Activated CD4-positive, alpha-beta T cell treated with anti-CD3 and anti-CD28 coated beads, Interleukin-2, amount 50 U/mL, for 24 hours (primary cell): ENCODE results near the gene MICALL2.

Experiments
- DNase-seq, 2 donors: peaks; one replicate each; pipeline ENCODE4 v3.0.0-alpha.2; 2020; ENCODE audit warnings: low read depth in 1 of 2, low spot score in 1 of 2

The MICALL2 gene

GRCh38 chr7:1458683-1459511 is at the start of gene MICALL2:
Gene MICALL2, minus strand, starts transcription at chr7:1459470. Its CDS starts 144 bp downstream, at chr7:1459326.
- no peak for DNase-seq

- DNase-seq, result no peak
These were observed 49.0 kb upstream of the MICALL2 start for GRCh38 chr7:1508277-1508758.

GRCh38 chr7:1505731-1506550 is 46.7 kb upstream of the MICALL2 start:
- no peak for DNase-seq

GRCh38 chr7:1503816-1504775 is 44.8 kb upstream of the MICALL2 start, which contains the start of gene INTS1:
Gene INTS1, minus strand, starts transcription at chr7:1504389. Its CDS starts 429 bp downstream, at chr7:1503960.
- DNase-seq, result peak; percentile 79 to 88

GRCh38 chr7:1503390-1503789 is 44.1 kb upstream of the MICALL2 start:
- no peak for DNase-seq

- DNase-seq, result no peak
These were observed 43.6 kb upstream of the MICALL2 start for GRCh38 chr7:1502845-1503244.

GRCh38 chr7:1501487-1502270 is 42.4 kb upstream of the MICALL2 start:
- no peak for DNase-seq

- DNase-seq, result no peak
These were observed 41.0 kb upstream of the MICALL2 start for GRCh38 chr7:1500064-1500807.

GRCh38 chr7:1499367-1500029 is 40.2 kb upstream of the MICALL2 start:
- no peak for DNase-seq

GRCh38 chr7:1498370-1499305 is 39.4 kb upstream of the MICALL2 start:
- DNase-seq, result no peak

- DNase-seq, result no peak
These were observed 38.1 kb upstream of the MICALL2 start for GRCh38 chr7:1497293-1497927.

- no peak for DNase-seq
These were observed 37.4 kb upstream of the MICALL2 start for GRCh38 chr7:1496531-1497292.

GRCh38 chr7:1495564-1496242 is 36.4 kb upstream of the MICALL2 start:
- no peak for DNase-seq

- DNase-seq, result no peak
These were observed 35.7 kb upstream of the MICALL2 start for GRCh38 chr7:1494866-1495563.

- DNase-seq, result no peak
These were observed 35.2 kb upstream of the MICALL2 start for GRCh38 chr7:1494447-1494846.
